ENCODE measurements around the gene TOMT. TPM values are rescaled to one million over a fixed set of nuclear protein-coding genes. Genes with fewer than 3 reads are reported as not detected.
A peak's percentile ranks its signal among the peaks of the same experiment; 100 is the strongest.

TOMT gene
- total RNA-seq, result not detected

GRCh38 chr11:72105888-72106287, at the start of gene TOMT:
TOMT (plus strand) TSS chr11:72105924; CDS start chr11:72105952, 28 bp downstream.
- no peak for DNase-seq (ENCODE audit: low spot score)
- H3K4me1 ChIP-seq (ENCODE audit: control insufficient read depth in 1 of 2, low read depth in 2 of 2), result peaks cover 13 to 23% of the 10 kb centered on the region in 2 donors
- H3K27me3 ChIP-seq (replicated peaks; ENCODE audit: insufficient read depth), result no peaks in the 10 kb centered on the region
- no peak within 1 kb of the TSS for H3K4me3 ChIP-seq
- ATAC-seq (ENCODE audit: insufficient number of reproducible peaks, low FRiP score, low read depth), result no peak
- TF ChIP-seq CTCF (IDR thresholded peaks at IDR 0.05), result no peak
- no peaks in the 10 kb centered on the region for H3K9me3 ChIP-seq
- H3K36me3 ChIP-seq, result no peaks in the 10 kb centered on the region
- no peak within 1 kb of the TSS for H3K27ac ChIP-seq

- Histone ChIP-seq H3K9me3 (no peaks in the 10 kb centered on the region), H3K4me3 (no peak overlapping the region), H3K36me3 (no peaks in the 10 kb centered on the region), H3K27ac (no peak overlapping the region), H3K4me1 (ENCODE audit: control insufficient read depth in 1 of 2, low read depth in 2 of 2) (peaks cover 0 to 7% of the 10 kb centered on the region in 2 donors), H3K27me3 (replicated peaks; ENCODE audit: insufficient read depth) (no peaks in the 10 kb centered on the region)
- ATAC-seq (ENCODE audit: insufficient number of reproducible peaks, low FRiP score, low read depth) (no peak), DNase-seq (ENCODE audit: low spot score) (no peak)
- no peak for TF ChIP-seq CTCF (IDR thresholded peaks at IDR 0.05)
These were observed 47.2 kb upstream of the TOMT start for GRCh38 chr11:72058416-72059034.

GRCh38 chr11:72061739-72062396, 43.9 kb upstream of the TOMT start:
- H3K36me3 ChIP-seq, result no peaks in the 10 kb centered on the region
- H3K4me1 ChIP-seq (ENCODE audit: control insufficient read depth in 1 of 2, low read depth in 2 of 2), result peaks cover 0 to 10% of the 10 kb centered on the region in 2 donors
- no peaks in the 10 kb centered on the region for H3K9me3 ChIP-seq
- H3K4me3 ChIP-seq, result no peak overlapping the region
- no peaks in the 10 kb centered on the region for H3K27me3 ChIP-seq (replicated peaks; ENCODE audit: insufficient read depth)
- DNase-seq (ENCODE audit: low spot score) (no peak), ATAC-seq (ENCODE audit: insufficient number of reproducible peaks, low FRiP score, low read depth) (no peak)
- no peak for TF ChIP-seq CTCF (IDR thresholded peaks at IDR 0.05)
- H3K27ac ChIP-seq, result no peak overlapping the region

GRCh38 chr11:72066855-72067254, 38.9 kb upstream of the TOMT start:
- Histone ChIP-seq H3K27ac (no peak overlapping the region), H3K9me3 (no peaks in the 10 kb centered on the region), H3K27me3 (replicated peaks; ENCODE audit: insufficient read depth) (no peaks in the 10 kb centered on the region), H3K4me1 (ENCODE audit: control insufficient read depth in 1 of 2, low read depth in 2 of 2) (peaks cover 25 to 38% of the 10 kb centered on the region in 2 donors), H3K4me3 (no peak overlapping the region), H3K36me3 (no peaks in the 10 kb centered on the region)
- TF ChIP-seq CTCF (IDR thresholded peaks at IDR 0.05), result no peak
- ATAC-seq (ENCODE audit: insufficient number of reproducible peaks, low FRiP score, low read depth) (no peak), DNase-seq (ENCODE audit: low spot score) (no peak)

GRCh38 chr11:72067266-72067665, 38.5 kb upstream of the TOMT start:
- ATAC-seq (ENCODE audit: insufficient number of reproducible peaks, low FRiP score, low read depth), result no peak
- no peaks in the 10 kb centered on the region for H3K36me3 ChIP-seq

More at GRCh38 chr11:72067266-72067665, 38.5 kb upstream of the TOMT start:
- no peak for DNase-seq (ENCODE audit: low spot score)
- peaks cover 28 to 42% of the 10 kb centered on the region in 2 donors for H3K4me1 ChIP-seq (ENCODE audit: control insufficient read depth in 1 of 2, low read depth in 2 of 2)
- H3K27ac ChIP-seq, result peak overlapping the region; percentile 11 to 13
- TF ChIP-seq CTCF (IDR thresholded peaks at IDR 0.05), result no peak
- no peaks in the 10 kb centered on the region for H3K27me3 ChIP-seq (replicated peaks; ENCODE audit: insufficient read depth)
- H3K4me3 ChIP-seq, result no peak overlapping the region
- H3K9me3 ChIP-seq, result no peaks in the 10 kb centered on the region

All from thoracic aorta (tissue), 2 donors.